GM13977 (cell line): ENCODE data around the gene B3GNT7.
"Not testable (repeated sequence)": the region's sequence is repeated elsewhere in the genome, so short reads cannot be mapped to it uniquely, and the experiment has no call there.

Source experiments
- DNase-seq: peaks from one replicate; pipeline ENCODE4 v3.0.0; 2012; ENCODE audit warnings: low spot score
- CTCF ChIP-seq: IDR thresholded peaks from 2 replicates; pipeline ENCODE4 v1.5.1; 2012; ENCODE audit warnings: mild to moderate bottlenecking, control low read depth; ENCODE audit not compliant: insufficient read depth; ENCODE audit errors: extremely low read depth, missing control alignments
- in situ Hi-C: fragments of 300-500 bp; cut with MboI; formaldehyde crosslinking; loops from one replicate; pipeline ENCODE4 v1.12.0; 2022; ENCODE audit warnings: low sequenced_read_pairs, low pct_unique_long_range_greater_than_20kb, mixed read lengths, inconsistent platforms; ENCODE audit not compliant: unreplicated experiment

The B3GNT7 gene

GRCh38 chr2:231397011-231397927 is 1.8 kb downstream of the B3GNT7 start:
- in situ Hi-C loops: no loop called here
- peak; percentile 40 for DNase-seq
- TF ChIP-seq CTCF: no peak

GRCh38 chr2:231397928-231398294 is 2.4 kb downstream of the B3GNT7 start:
- in situ Hi-C loops: no loop called here
- no peak for DNase-seq
- TF ChIP-seq CTCF: no peak

GRCh38 chr2:231398585-231398984 is 3.1 kb downstream of the B3GNT7 start:
- TF ChIP-seq CTCF: no peak
- in situ Hi-C loops: no loop called here
- DNase-seq: no peak

GRCh38 chr2:231399046-231399852 is 3.7 kb downstream of the B3GNT7 start:
- TF ChIP-seq CTCF: no peak
- in situ Hi-C loops: no loop called here
- DNase-seq: no peak

GRCh38 chr2:231399853-231400680 is 4.6 kb downstream of the B3GNT7 start:
- in situ Hi-C loops: no loop called here
- TF ChIP-seq CTCF: no peak
- DNase-seq: peak; percentile 28

GRCh38 chr2:231400681-231401080 is 5.2 kb downstream of the B3GNT7 start:
- in situ Hi-C loops, DNase-seq: not testable (repeated sequence)
- peak; percentile 9 for TF ChIP-seq CTCF

- in situ Hi-C loops, DNase-seq: not testable (repeated sequence)
These were observed 5.6 kb downstream of the B3GNT7 start for GRCh38 chr2:231401101-231401500.

- DNase-seq, in situ Hi-C loops: not testable (repeated sequence)
These were observed 8.1 kb downstream of the B3GNT7 start for GRCh38 chr2:231403421-231404182.

- DNase-seq, in situ Hi-C loops: not testable (repeated sequence)
These were observed 8.7 kb downstream of the B3GNT7 start for GRCh38 chr2:231404183-231404578.
